ENCODE data around the gene SLC22A12. TPM values are rescaled to one million over a fixed set of nuclear protein-coding genes. Genes with fewer than 3 reads are reported as not detected.

SLC22A12 gene
- total and polyA plus RNA-seq, 2 donors (not counting 3 experiments of a cell fraction or from before 2014, with no cell fraction given), result not detected

DNA sequence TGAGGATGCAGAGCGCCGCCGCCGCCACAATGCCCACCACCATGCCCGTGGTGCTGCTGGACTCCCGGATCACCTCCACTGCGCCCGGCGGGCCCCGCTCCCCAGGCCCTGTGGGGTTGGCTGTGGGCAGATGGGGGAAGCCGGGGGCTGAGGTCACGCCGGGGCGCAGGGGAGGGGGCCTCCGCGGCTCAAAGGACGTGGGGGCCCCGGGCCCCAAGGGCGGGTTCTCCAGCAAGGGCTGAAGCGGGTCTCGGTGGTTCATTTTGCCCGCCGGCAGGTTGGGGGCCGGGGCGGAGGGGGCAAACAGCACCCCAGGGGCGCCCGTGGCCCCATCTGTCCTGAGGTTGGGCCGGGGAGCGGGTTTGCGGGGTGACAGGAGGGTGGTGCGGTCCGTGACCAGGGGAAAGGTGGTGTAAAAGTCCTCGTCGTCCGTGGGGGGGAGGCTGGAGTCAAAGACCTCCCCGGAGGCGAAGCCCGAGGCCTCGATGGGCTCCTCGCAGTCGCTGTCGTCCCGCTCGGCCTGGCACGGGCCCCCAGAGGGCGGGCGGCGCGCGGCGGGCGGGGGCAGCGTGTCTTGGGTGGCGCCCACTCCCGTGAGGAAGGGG, 16.5 kb downstream of the SLC22A12 start:
- Histone ChIP-seq H4K20me1 (replicated peaks; ENCODE audit: control insufficient read depth, extremely low read depth, insufficient read depth, low read length) (no peaks in the 10 kb centered on the region), H3K27me3 (ENCODE audit: control insufficient read depth in 2 of 2, insufficient read depth in 2 of 2, low read length in 2 of 2) (peaks cover 9 to 15% of the 10 kb centered on the region in 2 experiments), H3K9me3 (replicated peaks; ENCODE audit: control insufficient read depth, insufficient read depth, low read length) (no peaks in the 10 kb centered on the region), H3K79me2 (ENCODE audit: control insufficient read depth, insufficient read depth, low read length) (no peaks in the 10 kb centered on the region), H2AFZ (ENCODE audit: low read depth, low read length) (no peak overlapping the region), H3K4me1 (ENCODE audit: control insufficient read depth, extremely low read depth, insufficient read depth, low read length) (no peaks in the 10 kb centered on the region), H3K4me2 (ENCODE audit: insufficient read depth, low read length) (no peak overlapping the region), H3K27ac (ENCODE audit: insufficient read depth, low read depth, low read length) (no peak overlapping the region), H3K9me1 (replicated peaks; ENCODE audit: control insufficient read depth, extremely low read depth, insufficient read depth, low read length) (no peaks in the 10 kb centered on the region), H3K36me3 (ENCODE audit: control insufficient read depth in 2 of 2, extremely low read depth in 1 of 2, insufficient read depth in 2 of 2, low read length in 2 of 2) (no peaks in the 10 kb centered on the region), H3K9ac (replicated peaks; ENCODE audit: extremely low read depth, insufficient read depth, low read length) (no peak overlapping the region), H3K4me3 (replicated peaks in 1 of 3; ENCODE audit: insufficient read depth in 1 of 3, low read depth in 1 of 3, low read length in 3 of 3) (no peak overlapping the region)
- dilution Hi-C loops (cut with MboI; ENCODE audit: extremely low pct_ligation_motif_present, low sequenced_read_pairs) (no loop called here), intact Hi-C loops (cut with micrococcal nuclease) (no loop called here)
- POLR2A ChIA-PET, result no interaction called here
- CTCF ChIA-PET, result no interaction called here
- DNase-seq (ENCODE audit: low read depth, low spot score) (no peak), FAIRE-seq (no peak)
- no TSS peak for BruUV-seq (replicated peaks)
- TF ChIP-seq MYC (IDR thresholded peaks at IDR 0.05; ENCODE audit: low read depth, low read length) (no peak), MAX (IDR thresholded peaks at IDR 0.05; ENCODE audit: insufficient read depth, insufficient read length) (no peak), POLR2A (IDR thresholded peaks at IDR 0.05; ENCODE audit: low read depth, low read length) (no peak)
- TF ChIP-seq, protein P1, sequence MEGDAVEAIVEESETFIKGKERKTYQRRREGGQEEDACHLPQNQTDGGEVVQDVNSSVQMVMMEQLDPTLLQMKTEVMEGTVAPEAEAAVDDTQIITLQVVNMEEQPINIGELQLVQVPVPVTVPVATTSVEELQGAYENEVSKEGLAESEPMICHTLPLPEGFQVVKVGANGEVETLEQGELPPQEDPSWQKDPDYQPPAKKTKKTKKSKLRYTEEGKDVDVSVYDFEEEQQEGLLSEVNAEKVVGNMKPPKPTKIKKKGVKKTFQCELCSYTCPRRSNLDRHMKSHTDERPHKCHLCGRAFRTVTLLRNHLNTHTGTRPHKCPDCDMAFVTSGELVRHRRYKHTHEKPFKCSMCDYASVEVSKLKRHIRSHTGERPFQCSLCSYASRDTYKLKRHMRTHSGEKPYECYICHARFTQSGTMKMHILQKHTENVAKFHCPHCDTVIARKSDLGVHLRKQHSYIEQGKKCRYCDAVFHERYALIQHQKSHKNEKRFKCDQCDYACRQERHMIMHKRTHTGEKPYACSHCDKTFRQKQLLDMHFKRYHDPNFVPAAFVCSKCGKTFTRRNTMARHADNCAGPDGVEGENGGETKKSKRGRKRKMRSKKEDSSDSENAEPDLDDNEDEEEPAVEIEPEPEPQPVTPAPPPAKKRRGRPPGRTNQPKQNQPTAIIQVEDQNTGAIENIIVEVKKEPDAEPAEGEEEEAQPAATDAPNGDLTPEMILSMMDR (IDR thresholded peaks at IDR 0.05; ENCODE audit: extremely low read depth in 1 of 2, insufficient read depth in 1 of 2, low read depth in 1 of 2, low read length in 2 of 2), result no peak

DNA sequence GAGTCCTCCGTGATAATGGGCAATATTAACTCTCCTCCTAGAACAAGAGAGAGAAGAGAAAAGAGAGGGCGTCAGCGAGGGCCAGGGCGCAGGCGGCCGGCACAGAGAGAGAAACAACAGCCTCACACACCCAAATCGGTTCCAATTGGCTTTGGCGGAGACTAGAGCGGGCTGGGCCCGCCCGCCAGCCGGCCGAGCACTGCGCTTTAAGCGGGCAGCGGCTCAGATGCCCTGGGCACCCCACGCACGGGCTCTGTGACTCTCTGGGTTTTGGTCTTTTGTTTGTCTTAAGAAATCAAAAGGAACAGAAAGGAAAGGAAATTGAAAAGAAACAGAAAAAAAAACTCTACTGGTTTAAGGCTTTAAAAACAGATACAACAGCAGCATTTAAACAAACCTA, 17.0 kb downstream of the SLC22A12 start:
- Histone ChIP-seq H3K4me2 (ENCODE audit: insufficient read depth, low read length) (no peak overlapping the region), H3K9me3 (replicated peaks; ENCODE audit: control insufficient read depth, insufficient read depth, low read length) (no peaks in the 10 kb centered on the region), H3K27ac (ENCODE audit: insufficient read depth, low read depth, low read length) (no peak overlapping the region), H3K9ac (replicated peaks; ENCODE audit: extremely low read depth, insufficient read depth, low read length) (no peak overlapping the region), H4K20me1 (replicated peaks; ENCODE audit: control insufficient read depth, extremely low read depth, insufficient read depth, low read length) (no peaks in the 10 kb centered on the region), H3K4me1 (ENCODE audit: control insufficient read depth, extremely low read depth, insufficient read depth, low read length) (no peaks in the 10 kb centered on the region), H3K79me2 (ENCODE audit: control insufficient read depth, insufficient read depth, low read length) (no peaks in the 10 kb centered on the region), H3K36me3 (ENCODE audit: control insufficient read depth in 2 of 2, extremely low read depth in 1 of 2, insufficient read depth in 2 of 2, low read length in 2 of 2) (no peaks in the 10 kb centered on the region), H3K9me1 (replicated peaks; ENCODE audit: control insufficient read depth, extremely low read depth, insufficient read depth, low read length) (no peaks in the 10 kb centered on the region), H3K27me3 (ENCODE audit: control insufficient read depth in 2 of 2, insufficient read depth in 2 of 2, low read length in 2 of 2) (peaks cover 9 to 15% of the 10 kb centered on the region in 2 experiments), H3K4me3 (replicated peaks in 1 of 3; ENCODE audit: insufficient read depth in 1 of 3, low read depth in 1 of 3, low read length in 3 of 3) (no peak overlapping the region), H2AFZ (ENCODE audit: low read depth, low read length) (no peak overlapping the region)
- no TSS peak for BruUV-seq (replicated peaks)
- dilution Hi-C loops (cut with MboI; ENCODE audit: extremely low pct_ligation_motif_present, low sequenced_read_pairs), result no loop called here
- no peak for TF ChIP-seq FOS (IDR thresholded peaks at IDR 0.05; ENCODE audit: borderline replicate concordance, insufficient read depth, low read length)
- ChIA-PET POLR2A (no interaction called here), CTCF (no interaction called here)
- intact Hi-C loops (cut with micrococcal nuclease), result no loop called here
- DNase-seq (ENCODE audit: low read depth, low spot score) (no peak), FAIRE-seq (no peak)
